DMS53 treated with DMSO at 0.1 percent for 48 hours (cell line): ENCODE measurements around the gene CYFIP1.

Experiments
- DNase-seq: peaks from one replicate; lab custom pipeline; 2025; ENCODE audit not compliant: unreplicated experiment; lab: John Stamatoyannopoulos, UW

Gene CYFIP1

GRCh38 chr15:22823495-22824128, 156.6 kb downstream of the CYFIP1 start:
- DNase-seq: no peak

GRCh38 chr15:22819651-22820050, 160.5 kb downstream of the CYFIP1 start:
- DNase-seq: no peak
